ENCODE measurements around the gene CFL2. TPM values are rescaled to one million over a fixed set of nuclear protein-coding genes. Genes with fewer than 3 reads are reported as not detected.
"Not testable (repeated sequence)": the region's sequence is repeated elsewhere in the genome, so short reads cannot be mapped to it uniquely, and the experiment has no call there.

The CFL2 gene
- polyA plus RNA-seq, 3 donors, result 59.9 to 61.8 (median 61.8) TPM

DNA sequence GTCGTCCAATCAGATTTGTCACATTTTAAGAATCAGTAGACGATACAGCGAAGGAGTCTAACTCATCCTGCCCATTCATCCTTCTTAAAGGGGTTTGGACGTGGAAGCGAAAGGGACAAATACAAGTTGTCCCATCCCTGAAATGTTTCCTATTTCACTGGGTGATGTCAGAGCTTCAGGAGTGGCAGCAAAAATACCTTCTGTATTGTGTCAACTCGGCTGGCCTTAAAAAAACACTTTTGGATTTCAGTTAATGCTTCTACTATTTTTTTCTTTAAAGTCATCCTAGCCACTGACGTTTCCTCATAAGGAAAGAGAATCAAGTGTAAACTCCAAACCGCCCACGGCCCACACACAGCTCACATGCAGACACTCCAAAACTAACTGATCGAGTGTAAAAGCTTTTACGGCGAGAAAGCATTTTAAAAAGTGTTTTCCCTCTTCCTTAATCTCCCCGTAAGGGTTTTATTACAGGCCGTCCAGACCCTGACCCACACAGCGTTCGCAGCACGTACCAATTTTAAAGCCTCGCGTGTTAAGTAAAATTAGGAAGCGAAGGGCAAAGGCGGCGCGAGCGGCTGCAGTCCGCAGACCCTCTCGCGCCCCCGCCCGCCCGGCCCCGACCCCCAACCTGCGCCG is 593 bp downstream of the CFL2 start:
- DNase-seq, result peak; percentile 48

DNA sequence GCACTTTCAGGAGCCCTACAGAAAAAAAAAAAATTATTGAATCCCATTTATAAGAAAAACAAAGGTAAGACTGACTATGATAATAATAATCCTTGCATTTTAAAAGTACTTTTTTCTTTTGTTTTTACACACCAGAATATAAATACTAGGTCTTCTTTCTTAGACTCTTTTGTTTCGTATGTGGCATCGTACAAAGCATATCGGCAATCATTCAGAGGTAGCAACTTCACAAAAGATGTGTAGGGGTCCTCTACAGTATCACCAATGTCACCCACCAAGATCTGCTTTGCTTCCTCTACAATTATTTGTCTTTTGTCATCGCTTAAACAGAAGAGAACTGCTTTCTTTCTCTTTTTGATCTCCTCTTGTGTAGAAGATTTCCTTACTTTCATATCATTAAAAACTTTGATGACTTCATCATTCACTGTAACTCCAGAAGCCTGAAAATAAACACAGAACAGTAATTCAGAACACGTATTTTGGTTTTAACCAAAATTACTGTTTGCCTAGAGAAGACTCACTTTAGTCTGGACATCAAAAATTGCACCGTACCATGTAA is 1.2 kb downstream of the CFL2 start:
- DNase-seq, result no peak

DNA sequence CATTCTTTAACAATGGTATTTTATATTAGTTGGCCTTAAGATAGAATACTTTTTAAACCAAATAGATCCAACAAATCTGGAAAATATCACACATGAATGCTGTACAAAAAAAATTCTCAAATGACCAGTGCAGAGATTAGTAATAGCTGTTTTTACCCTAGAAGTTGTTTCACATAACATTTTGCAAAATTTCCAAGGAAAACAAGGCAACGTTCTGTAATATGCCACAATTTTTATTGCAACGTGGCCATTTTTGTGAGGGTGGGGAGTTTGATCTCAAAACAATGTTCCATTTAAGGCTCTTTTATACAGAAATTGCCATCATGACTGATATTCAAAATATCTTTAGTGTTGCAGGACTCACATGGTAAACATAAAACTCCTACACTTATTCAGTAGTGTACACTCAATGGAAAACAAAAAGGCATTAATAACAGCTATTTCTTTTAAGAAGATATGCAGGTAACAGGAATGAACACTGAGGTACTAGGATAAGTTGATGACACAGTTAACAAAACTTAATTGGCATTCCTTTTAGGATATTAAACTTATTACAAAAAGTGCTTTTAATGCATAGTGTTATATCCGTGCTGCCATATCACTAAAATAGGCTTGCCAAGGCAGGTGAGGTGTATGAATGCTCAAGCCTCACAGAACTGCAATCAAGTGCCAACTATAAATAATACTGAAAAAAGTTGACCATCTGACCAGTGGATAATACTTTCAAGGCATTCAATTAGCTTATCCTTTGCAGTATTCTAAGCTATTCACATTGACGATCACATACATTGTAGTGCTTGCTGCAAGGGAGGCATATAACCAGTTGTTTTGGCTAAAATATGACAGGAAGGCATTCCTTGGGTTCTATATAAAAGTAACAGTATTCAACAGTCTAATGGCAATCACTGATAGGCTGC is 2.3 kb downstream of the CFL2 start:
- no peak for DNase-seq

DNA sequence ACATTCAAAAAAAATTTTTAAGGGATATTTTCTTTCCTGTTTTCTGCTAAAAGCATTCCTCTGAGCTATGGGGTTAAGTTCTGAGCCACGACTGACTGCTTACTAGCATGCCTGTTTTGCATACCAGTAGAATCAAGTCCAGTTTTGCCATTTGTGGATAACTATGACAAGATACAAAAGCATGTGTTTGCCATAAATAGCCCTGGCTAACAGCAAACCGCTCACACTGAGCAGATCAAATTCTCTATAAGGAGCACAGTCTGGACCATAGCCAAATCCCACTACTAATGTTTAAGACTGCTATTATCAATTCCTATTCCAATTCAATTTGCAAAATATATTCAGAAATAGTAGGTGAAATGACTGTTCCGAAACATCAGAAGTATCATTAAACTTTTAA is 3.2 kb downstream of the CFL2 start:
- DNase-seq, result no peak

DNA sequence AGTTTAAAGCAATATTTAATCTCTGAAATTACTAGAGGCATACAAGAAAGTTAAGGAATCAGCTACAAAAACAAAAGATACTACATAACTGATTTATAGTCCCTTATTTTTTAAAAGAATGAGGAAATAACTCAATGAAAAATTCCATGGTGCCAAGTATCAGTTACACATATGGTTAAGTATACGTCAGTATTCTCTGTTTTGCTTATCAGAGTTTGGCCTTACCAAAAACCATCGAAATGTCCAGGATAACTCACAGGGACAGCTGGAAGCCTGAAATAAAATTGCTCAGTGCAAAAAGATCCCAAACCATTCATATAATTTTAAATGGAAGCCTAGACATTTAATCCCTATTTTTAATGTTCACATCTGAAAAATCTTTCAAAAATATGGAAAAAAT is 3.6 kb downstream of the CFL2 start:
- no peak for DNase-seq

DNA sequence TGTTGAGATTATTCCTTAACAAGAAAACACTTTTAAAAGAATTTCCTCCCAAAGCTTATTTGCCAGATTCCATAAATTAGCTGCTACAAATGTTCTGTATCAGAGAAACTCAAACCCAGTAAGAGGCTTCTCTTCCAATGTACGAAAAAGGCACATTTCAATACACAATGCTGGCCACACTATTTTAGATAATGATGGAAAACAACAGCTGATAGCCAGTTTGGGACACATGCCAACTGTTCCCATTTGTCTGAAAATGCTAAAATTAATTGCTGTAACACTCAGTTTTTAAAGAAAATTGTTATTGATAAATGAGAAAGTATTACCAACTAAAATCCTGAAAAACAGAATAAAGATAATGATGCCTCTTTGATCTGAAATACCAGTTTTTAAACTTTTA is 4.4 kb downstream of the CFL2 start:
- DNase-seq, result no peak

DNA sequence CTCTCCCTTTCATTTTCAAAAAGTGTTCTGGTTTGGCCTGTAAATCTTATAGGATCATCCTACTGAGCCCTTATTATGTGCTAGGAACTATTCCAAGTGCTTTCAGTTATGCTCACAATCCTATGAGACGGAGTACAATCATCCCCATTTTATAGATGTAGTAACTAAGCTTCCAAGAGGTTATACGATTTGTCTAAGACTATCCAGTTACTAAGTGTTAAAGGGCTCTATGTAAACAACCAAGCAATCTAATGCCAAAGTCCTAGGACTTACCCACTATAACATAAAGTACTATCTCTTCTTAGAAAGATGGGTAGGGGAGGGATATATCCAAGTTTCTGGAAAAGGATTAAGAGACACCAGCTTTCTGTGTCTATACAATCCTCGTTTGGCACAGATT is 6.7 kb downstream of the CFL2 start:
- DNase-seq, result no peak

DNA sequence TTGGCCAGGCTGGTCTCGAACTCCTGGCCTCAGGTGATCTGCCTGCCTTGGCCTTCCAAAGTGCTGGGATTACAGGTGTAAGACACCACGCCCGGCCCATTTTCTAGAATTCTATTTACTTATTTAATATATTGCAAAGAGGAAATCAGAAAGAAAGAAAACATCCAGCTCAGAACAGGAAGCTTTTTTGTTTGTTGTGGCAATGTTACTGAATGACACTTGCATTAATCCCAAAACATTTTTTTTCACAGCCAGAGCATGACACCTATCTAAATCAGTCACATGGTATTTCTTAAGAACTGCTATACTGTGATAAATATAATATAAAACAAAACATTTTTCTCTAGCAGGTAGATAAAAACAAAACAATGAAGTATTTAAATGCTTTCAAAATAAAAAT is 12.6 kb downstream of the CFL2 start:
- no peak for DNase-seq

DNA sequence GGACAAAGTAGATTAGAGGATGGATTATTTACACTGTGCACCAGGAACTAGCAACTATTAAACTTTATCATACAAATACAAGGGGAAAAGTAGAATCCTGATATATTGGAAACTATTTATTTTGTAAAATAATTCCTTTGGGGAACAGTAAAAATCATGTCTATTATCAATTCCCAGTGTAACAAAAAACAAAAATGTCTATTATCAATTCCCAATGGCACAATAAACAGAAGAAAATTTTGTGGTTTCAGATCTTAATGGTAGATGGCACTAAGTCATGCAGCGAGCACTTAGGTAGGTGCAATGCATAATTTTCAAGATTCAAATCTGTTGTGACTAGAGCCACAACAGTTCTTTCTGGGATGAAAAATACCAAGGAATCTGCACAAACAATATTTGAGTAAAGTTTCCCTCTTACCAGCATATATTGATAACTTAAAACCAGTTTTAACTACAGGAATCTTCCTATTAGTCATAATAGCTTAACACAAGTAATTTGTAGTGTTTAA is 13.7 kb downstream of the CFL2 start:
- DNase-seq, result no peak

DNA sequence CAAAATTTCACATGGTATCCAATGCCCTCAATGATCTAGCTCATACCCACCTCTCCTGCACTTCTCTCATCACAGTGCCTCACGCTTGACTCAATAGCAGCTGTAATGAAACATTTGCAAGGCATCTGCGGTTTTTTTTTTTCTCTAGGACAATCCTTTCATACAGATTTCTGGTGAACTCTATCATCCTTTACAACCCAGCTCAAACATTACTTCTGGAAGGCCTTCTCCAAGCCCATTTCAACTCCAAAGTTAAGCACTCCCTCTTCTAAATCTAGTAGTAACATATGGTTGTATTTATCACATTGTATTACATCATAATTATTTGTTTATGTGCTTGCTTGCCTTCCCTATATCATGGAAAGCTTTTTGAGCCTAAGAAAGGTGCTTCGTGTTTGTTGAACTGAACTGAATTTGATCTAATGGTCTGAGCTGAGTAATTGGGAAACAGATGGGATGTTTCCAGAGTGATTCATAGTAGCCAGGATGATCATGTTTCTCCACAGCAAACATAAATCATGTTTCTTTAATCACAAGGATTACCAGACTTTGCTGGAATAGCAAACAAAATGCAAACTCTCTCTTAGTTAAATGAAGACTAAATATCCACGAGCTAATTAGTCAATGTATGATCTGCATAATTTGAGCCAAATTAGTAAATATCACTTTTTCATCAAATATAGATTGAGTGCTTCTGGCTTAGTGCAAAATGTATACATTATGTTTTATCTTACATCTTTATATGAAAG is 14.3 kb downstream of the CFL2 start:
- DNase-seq, result peak; percentile 52

DNA sequence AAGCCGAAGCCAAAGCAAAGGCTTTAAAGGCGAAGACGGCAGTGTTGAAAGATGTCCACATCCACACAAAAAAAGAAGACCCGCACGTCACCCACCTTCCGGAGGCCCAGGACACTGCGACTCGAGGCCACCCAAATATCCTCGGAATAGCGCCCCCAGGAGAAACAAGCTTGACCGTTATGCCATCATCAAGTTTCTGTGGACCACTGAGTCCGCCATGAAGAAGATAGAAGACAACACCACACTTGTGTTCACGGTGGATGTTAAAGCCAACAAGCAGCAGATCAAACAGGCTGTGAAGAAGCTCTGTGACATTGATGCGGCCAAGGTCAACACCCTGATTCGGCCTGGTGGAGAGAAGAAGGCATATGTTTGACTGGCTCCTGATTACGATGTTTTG is 20.2 kb downstream of the CFL2 start:
- not testable (repeated sequence) for DNase-seq

DNA sequence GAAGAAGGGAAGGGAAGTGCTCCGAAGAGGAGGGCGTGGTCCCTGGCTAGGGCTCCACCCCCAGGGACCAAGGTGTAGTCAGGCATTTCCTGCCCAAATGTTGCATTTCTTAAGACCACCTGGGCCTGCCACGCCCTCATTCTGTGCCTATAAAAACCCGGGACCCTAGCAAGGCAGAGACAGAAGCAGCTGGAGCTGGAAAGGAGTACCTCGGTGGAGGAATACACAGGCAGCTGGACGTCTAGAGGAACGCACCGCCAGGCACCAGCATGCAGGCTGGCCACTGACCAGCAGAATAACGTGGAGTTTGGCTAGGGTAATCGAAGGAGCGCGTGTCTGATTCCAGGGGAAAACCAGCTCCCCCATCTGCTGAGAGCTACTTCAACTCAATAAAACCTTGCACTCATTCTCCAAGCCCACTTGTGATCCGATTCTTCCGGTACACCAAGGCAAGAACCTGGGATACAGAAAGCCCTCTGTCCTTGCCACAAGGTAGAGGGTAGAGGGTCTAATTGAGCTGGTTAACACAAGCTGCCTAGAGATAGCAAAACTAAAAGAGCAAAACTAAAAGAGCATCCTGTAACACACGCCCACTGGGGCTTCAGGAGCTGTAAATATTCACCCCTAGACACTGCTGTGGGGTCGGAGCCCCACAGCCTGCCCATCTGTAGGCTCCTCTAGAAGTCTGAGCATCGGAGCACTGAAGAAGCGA is 21.0 kb downstream of the CFL2 start:
- DNase-seq, result no peak

DNA sequence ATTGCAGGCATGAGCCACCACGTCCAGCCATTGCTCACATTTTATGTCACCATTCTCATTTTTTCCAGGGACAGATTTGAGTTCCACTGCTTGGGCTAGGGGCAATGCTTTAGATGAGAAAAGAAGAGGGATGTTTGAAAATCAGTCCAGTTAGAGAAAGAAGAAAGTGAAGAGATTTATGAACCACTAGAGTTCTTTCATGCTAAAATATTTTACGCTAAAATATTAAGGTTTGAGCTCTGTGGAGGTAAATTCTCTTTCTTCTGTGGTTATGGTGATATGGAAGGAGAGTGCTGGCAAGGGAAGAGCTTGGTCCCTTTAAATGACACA is 21.5 kb downstream of the CFL2 start:
- DNase-seq, result no peak

DNA sequence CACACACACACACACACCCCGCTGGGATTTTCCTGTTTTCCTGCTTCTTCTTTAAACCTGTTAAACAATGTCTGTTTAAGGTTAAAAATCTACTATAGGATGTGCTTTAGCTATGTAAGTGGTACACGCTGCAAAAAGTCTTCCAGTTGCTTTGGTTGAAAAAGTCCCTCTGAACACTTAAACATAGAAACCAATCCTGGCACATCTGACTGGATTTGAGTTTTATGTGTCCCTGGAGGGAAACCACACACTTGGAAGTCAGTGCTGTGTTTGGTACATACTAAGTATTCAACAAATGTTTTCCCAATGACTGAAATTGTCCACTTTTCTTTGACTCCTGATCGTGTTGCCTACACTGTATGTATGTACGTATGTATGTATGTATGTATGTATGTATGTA is 22.0 kb downstream of the CFL2 start:
- DNase-seq, result no peak

DNA sequence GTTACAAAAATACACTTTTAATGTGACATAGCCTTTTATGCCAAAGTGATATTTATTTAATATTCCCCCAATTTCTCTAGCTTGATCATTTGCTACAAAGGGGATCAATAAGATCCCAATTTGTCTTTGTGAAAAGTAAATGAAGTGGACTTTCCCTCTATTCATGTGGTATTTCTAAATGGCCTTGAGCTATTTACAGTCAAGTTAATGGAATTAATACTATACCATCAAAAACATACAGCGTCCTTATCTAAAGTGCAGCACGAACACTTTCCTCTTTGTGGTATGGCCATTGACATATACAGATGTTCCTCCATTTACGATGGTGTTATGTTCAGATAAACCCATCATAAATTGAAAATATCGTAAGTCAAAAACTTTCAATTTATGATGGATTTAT is 23.2 kb downstream of the CFL2 start:
- no peak for DNase-seq

DNA sequence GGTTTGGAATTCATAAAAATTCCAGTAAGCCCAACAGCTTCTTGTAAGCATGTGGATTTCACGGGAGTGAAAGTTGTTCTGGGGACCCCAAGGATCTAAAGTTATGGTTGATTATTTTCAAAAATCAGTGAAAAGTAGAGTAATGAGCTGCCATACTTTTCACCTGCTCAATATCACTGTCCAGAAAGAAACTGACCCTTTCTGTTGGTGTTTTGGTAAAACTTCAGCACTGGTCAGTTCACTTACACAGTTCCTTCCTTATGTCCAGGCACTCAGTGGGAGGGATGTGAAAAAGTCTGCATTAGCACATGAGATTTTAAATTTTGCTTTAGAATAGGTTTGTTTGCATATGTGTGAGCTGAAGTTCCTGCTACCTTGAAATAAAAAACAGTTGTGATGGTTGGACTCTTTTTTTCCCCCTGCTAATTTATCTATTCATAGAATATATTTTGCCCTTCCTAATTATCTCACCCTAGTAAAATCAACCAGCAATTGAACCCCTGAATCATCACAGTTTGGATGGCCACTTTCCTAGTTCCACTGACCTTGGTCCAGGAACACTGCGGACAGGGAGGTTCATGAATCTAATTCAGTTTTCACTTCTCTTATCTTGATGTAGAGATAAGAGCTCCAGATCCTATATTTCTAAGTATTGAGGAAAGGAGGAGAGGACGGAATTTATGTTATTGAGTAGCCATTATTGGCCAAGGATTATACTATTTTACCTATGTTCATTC is 25.8 kb downstream of the CFL2 start:
- no peak for DNase-seq

DNA sequence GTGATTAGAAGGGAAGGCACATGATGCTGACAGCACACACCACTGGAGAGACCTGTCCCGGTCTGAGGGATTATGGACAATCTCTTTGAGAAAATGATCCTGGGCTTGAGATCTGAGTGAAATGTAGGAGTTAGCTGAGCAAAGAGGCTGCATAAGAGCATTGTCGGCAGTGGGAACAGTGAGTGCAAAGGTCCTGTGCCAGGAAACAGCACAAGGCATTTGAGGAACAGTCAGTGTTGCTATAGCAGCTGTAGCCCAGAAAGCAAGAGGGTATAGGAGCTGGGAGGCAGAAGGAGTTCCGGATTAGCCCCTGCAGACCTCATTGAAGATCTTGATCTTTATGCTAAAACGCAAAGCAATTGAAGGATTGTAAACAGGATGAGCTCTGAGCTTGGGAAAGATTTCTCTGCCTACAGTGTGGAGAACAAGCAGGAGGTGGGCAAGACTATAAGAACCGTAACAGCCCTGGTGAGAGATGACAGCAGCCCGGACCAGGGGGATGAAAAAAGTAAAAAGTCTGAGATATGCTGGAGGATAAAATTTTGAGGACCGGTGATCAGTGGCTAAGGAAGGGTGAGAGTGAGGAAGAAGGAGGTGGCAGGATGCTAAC is 28.5 kb downstream of the CFL2 start:
- DNase-seq, result no peak

DNA sequence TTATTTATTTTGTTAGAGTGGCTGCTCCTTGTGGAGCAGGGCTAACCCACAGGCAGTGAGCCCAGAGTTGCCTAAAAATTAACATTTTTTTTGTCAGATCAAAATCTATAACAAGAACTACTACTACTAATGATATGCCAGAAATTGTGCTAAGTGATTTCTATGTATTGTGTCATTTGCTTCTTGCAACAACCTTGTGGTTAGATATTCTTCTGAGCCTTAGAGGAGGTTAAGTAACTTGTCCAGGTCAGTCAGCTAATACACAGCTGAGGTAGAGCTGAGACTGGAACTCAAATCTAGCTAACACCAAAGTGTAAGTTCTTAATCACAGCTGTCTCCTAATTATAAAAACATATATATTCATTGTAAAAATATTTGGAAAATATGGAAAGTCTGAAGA is 29.8 kb downstream of the CFL2 start:
- DNase-seq, result no peak

DNA sequence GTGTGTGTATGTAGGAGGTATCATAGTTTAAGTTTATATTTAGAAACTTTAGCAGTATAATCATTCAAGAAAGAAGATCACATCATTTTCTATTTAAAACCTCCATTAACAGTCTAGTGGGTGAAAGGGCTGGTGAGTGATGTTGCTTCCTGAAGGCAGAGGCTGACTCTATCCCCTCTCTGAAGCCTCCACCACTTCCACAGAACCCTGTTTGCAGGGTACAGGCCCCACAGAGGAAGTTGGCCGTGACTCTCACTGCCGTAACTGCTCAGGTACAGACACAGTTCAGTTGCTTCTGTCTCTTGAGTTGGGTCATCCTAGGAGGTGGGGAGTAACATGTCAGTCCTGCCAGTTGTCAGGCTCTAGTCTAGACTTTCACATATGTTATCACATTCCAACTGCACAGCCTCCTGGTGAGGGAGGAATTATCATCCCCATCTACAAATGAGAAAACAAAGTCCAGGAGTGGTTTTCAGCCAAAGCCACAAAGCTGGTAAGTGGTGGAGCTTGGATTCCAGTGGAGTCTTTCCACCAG is 31.5 kb downstream of the CFL2 start:
- no peak for DNase-seq

DNA sequence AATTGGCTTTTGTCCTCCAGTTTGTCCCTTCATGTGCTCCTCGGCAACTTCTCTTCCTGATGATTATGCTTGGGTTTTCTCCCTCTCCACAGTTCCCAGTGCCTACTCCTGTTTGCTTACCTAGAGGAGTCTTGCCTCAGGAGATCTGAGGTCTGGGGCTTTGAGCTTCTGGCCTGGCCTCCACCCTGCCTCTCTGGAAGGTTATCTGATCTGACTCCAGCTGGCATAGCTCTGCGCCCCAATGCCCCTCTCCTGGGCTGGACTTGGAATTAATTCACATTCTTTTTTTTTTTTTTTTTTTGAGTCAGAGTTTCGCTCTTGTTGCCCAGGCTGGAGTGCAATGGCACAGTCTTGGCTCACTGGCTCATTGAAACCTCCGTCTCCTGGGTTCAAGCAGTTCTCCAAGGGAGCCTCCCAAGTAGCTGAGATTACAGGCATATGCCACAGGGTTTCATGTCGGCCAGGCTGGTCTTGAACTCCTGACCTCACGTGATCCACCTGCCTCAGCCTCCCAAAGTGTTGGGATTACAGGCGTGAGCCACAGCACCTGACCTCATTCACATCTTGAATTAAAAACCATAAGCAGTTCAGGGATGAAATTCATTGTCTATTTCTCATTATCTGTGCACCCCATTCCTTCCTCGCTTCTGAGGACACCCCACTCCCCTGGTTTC is 33.5 kb downstream of the CFL2 start:
- DNase-seq, result no peak

Measured in renal pelvis (tissue), 4 donors.